ENCODE measurements around the gene RBP7.
"Not testable (repeated sequence)": the region's sequence is repeated elsewhere in the genome, so short reads cannot be mapped to it uniquely, and the experiment has no call there.

DNA sequence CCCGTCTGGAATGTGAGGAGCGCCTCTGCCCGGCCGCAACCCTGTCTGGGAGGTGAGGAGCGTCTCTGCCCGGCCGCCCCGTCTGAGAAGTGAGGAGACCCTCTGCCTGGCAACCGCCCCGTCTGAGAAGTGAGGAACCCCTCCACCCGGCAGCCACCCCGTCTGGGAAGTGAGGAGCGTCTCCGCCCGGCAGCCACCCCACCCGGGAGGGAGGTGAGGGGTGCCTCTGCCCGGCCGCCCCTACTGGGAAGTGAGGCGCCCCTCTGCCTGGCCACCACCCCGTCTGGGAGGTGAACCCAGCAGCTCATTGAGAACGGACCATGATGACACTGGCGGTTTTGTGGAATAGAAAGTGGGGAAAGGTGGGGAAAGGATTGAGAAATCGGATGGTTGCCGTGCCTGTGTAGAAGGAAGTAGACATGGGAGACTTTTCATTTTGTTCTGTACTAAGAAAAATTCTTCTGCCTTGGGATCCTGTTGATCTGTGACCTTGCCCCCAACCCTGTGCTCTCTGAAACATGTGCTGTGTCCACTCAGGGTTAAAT lies 32.0 kb downstream of the RBP7 start:
- TF ChIP-seq, protein P1, sequence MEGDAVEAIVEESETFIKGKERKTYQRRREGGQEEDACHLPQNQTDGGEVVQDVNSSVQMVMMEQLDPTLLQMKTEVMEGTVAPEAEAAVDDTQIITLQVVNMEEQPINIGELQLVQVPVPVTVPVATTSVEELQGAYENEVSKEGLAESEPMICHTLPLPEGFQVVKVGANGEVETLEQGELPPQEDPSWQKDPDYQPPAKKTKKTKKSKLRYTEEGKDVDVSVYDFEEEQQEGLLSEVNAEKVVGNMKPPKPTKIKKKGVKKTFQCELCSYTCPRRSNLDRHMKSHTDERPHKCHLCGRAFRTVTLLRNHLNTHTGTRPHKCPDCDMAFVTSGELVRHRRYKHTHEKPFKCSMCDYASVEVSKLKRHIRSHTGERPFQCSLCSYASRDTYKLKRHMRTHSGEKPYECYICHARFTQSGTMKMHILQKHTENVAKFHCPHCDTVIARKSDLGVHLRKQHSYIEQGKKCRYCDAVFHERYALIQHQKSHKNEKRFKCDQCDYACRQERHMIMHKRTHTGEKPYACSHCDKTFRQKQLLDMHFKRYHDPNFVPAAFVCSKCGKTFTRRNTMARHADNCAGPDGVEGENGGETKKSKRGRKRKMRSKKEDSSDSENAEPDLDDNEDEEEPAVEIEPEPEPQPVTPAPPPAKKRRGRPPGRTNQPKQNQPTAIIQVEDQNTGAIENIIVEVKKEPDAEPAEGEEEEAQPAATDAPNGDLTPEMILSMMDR (IDR thresholded peaks at IDR 0.05; ENCODE audit: low read depth, low read length): not testable (repeated sequence)
- not testable (repeated sequence) for TF ChIP-seq EZH2phosphoT487 (IDR thresholded peaks at IDR 0.05; ENCODE audit: low read depth)
